HepG2 (cell line): ENCODE data around the gene RNASE13. TPM values are rescaled to one million over a fixed set of nuclear protein-coding genes. Genes with fewer than 3 reads are reported as not detected.

Experiments used
- ATF2 ChIP-seq: sonication (generic); formaldehyde crosslinking; IDR thresholded peaks from 2 replicates; pipeline ENCODE4 v1.4.0; 2020; ENCODE audit warnings: missing genetic modification reagents
- BATF2 ChIP-seq: sonication (generic); formaldehyde crosslinking; IDR thresholded peaks from 2 replicates; pipeline ENCODE4 v1.8.0; 2022; ENCODE audit warnings: mild to moderate bottlenecking, missing genetic modification reagents, moderate library complexity
- CREB1 ChIP-seq, 2 experiments: fragments of 450-650 bp in 1 of 2; IDR thresholded peaks; 2 replicates each; pipeline ENCODE4 v1.6.1; 2016 to 2017; ENCODE audit warnings: control low read depth in 1 of 2, mild to moderate bottlenecking in 1 of 2, missing compliant biosample characterization in 1 of 2, missing genetic modification characterization in 1 of 2
- FOSL2 ChIP-seq: sonication (generic); formaldehyde crosslinking; IDR thresholded peaks from 2 replicates; pipeline ENCODE4 v1.4.0; 2020; ENCODE audit warnings: missing genetic modification reagents
- HNF1B ChIP-seq: sonication (generic); formaldehyde crosslinking; IDR thresholded peaks from 2 replicates; pipeline ENCODE4 v1.5.1; 2020; ENCODE audit warnings: mild to moderate bottlenecking, moderate library complexity, missing genetic modification reagents
- MLLT10 ChIP-seq: sonication (generic); formaldehyde crosslinking; IDR thresholded peaks from 2 replicates; pipeline ENCODE4 v1.4.0; 2020; ENCODE audit warnings: missing genetic modification reagents
- NCOR1 ChIP-seq: fragments of 200-600 bp; sonication (generic); IDR thresholded peaks from 2 replicates; pipeline ENCODE4 v1.7.0; 2017; ENCODE audit warnings: antibody characterized with exemption, low read length, borderline replicate concordance
- THAP11 ChIP-seq: IDR thresholded peaks from 2 replicates; pipeline ENCODE4 v1.6.1; 2016; ENCODE audit warnings: missing biosample characterization, missing genetic modification reagents
- ZBTB38 ChIP-seq: sonication (generic); formaldehyde crosslinking; IDR thresholded peaks from 2 replicates; pipeline ENCODE4 v1.5.1; 2020; ENCODE audit warnings: mild to moderate bottlenecking, missing genetic modification reagents
- ZNF138 ChIP-seq: sonication (generic); formaldehyde crosslinking; IDR thresholded peaks from 2 replicates; pipeline ENCODE4 v1.5.0; 2020; ENCODE audit warnings: mild to moderate bottlenecking, low read depth, missing genetic modification reagents
- ZNF235 ChIP-seq: sonication (generic); formaldehyde crosslinking; IDR thresholded peaks from 2 replicates; pipeline ENCODE4 v1.8.1; 2023; ENCODE audit warnings: mild to moderate bottlenecking, missing genetic modification reagents, borderline replicate concordance
- ZNF282 ChIP-seq: fragments of 450-650 bp; IDR thresholded peaks from 2 replicates; pipeline ENCODE4 v1.6.1; 2018; ENCODE audit not compliant: partially characterized antibody
- ZNF292 ChIP-seq: sonication (generic); formaldehyde crosslinking; IDR thresholded peaks from 2 replicates; pipeline ENCODE4 v1.8.1; 2022; ENCODE audit warnings: mild to moderate bottlenecking, low read depth, missing genetic modification reagents, borderline replicate concordance
- ZNF367 ChIP-seq: sonication (generic); formaldehyde crosslinking; IDR thresholded peaks from 2 replicates; pipeline ENCODE4 v1.4.0; 2020; ENCODE audit warnings: missing genetic modification reagents, borderline replicate concordance
- ZNF570 ChIP-seq: sonication (generic); formaldehyde crosslinking; IDR thresholded peaks from 2 replicates; pipeline ENCODE4 v1.4.0; 2020; ENCODE audit warnings: mild to moderate bottlenecking, missing genetic modification reagents, borderline replicate concordance
- ZNF607 ChIP-seq: sonication (generic); formaldehyde crosslinking; IDR thresholded peaks from 2 replicates; pipeline ENCODE4 v1.5.1; 2020; ENCODE audit warnings: missing genetic modification reagents, mild to moderate bottlenecking, borderline replicate concordance
- ZNF646 ChIP-seq: sonication (generic); formaldehyde crosslinking; IDR thresholded peaks from 2 replicates; pipeline ENCODE4 v1.9.0; 2021; ENCODE audit warnings: mild to moderate bottlenecking, missing genetic modification reagents
- ZNF737 ChIP-seq: sonication (generic); formaldehyde crosslinking; IDR thresholded peaks from 2 replicates; pipeline ENCODE4 v1.5.0; 2020; ENCODE audit warnings: missing genetic modification reagents, mild to moderate bottlenecking, borderline replicate concordance
- polyA plus RNA-seq, 8 experiments: library from polyadenylated mRNA; depleted of rRNA in 3 of 8; stranded (reverse) in 7 of 8; unstranded in 1 of 8; fragments of >200 nt; fragmentation: Illumina TruSeq in 4 of 8; extraction: Trizol in 4 of 8; gene quantifications; 2 replicates each; pipeline versions ENCODE4 v1.2.1 to v1.2.3, GENCODE V29; 2011 to 2016; ENCODE audit warnings: low read depth in 4 of 8, missing spikeins in 1 of 8, mixed read lengths in 1 of 8; ENCODE audit not compliant: insufficient read depth in 1 of 8
- total RNA-seq, 5 experiments: library from RNA; depleted of rRNA; stranded (reverse); fragments of >200 nt; fragmentation: Illumina TruSeq; extraction: Trizol; gene quantifications; 2 replicates each; pipeline ENCODE4 v1.2.3, GENCODE V29; 2016; ENCODE audit warnings: low read depth in 1 of 5

The RNASE13 gene
- total and polyA plus RNA-seq, 2 of the 13 experiments (the other 11 are each of a cell fraction or from before 2014, with no cell fraction given), result 1.0 TPM; not detected in 1

- peak; percentile 48; the same call in 1 of the 2 replicates for TF ChIP-seq ATF2 (CRISPR knock-in tag)
- TF ChIP-seq ZNF282, result no peak
- TF ChIP-seq ZNF367 (CRISPR knock-in tag), result no peak
- TF ChIP-seq ZNF607 (CRISPR knock-in tag), result peak; percentile 48; the same call in 1 of the 2 replicates
- TF ChIP-seq NCOR1, result no peak
- peak; percentile 47 for TF ChIP-seq FOSL2
- TF ChIP-seq ZNF235, result no peak
- TF ChIP-seq ZNF646 (CRISPR knock-in tag), result no peak
- no peak for TF ChIP-seq BATF2
- TF ChIP-seq ZNF570 (CRISPR knock-in tag), result no peak
- TF ChIP-seq ZNF292 (CRISPR knock-in tag), result peak; percentile 56; the same call in 1 of the 2 replicates
- TF ChIP-seq MLLT10 (CRISPR knock-in tag), result no peak
- TF ChIP-seq ZNF737 (CRISPR knock-in tag), result 0 out of 2 replicates have a peak, but pooled peaks have one; percentile 55
- TF ChIP-seq ZNF138 (CRISPR knock-in tag), result no peak
- no peak for TF ChIP-seq HNF1B (CRISPR knock-in tag)
- TF ChIP-seq THAP11 (CRISPR knock-in tag), result 0 out of 2 replicates have a peak, but pooled peaks have one; percentile 30
- peak; percentile 72; the same call in 1 of the 2 replicates for TF ChIP-seq ZBTB38 (CRISPR knock-in tag)
- TF ChIP-seq CREB1 (IDR thresholded peaks at IDR 0.05), result 0 out of 2 replicates have a peak, but pooled peaks have one; percentile 30
- no peak for TF ChIP-seq CREB1 (CRISPR knock-in tag; IDR thresholded peaks at IDR 0.05)
Observed at GRCh38 chr14:21057803-21058675, 23.4 kb upstream of the RNASE13 start, which contains the start of gene RNASE8 (continued).
